Psoas muscle (tissue), 8 donors: Measurements from ENCODE around the gene POLR3A. TPM values are rescaled to one million over a fixed set of nuclear protein-coding genes. Genes with fewer than 3 reads are reported as not detected.

Experiments
- ATAC-seq, 4 donors: fragments of 200-7000 bp; cut with Tn5 transposase; one replicate each; pipeline ENCODE4 v1.9.1; 2020; ENCODE audit warnings: moderate library complexity in 3 of 4, mild to moderate bottlenecking in 2 of 4
- DNase-seq, 2 donors: peaks; one replicate each; pipeline ENCODE4 v3.0.0-alpha.2; 2020
- H3K27ac ChIP-seq: fragments of 200-600 bp; one replicate; pipeline ENCODE4 v1.8.0; 2022
- H3K27me3 ChIP-seq, 3 donors: fragments of 200-600 bp in 1 of 3; one replicate each; pipeline versions ENCODE4 v1.6.1 to v1.8.0; 2013 to 2022; ENCODE audit warnings: low read length in 2 of 3, mild to moderate bottlenecking in 2 of 3, moderate library complexity in 1 of 3; ENCODE audit not compliant: insufficient read depth in 3 of 3
- H3K36me3 ChIP-seq, 2 donors: fragments of 200-600 bp in 1 of 2; one replicate each; pipeline versions ENCODE4 v1.6.1 to v1.8.0; 2013 to 2022; ENCODE audit warnings: low read depth in 1 of 2, mild to moderate bottlenecking in 1 of 2, moderate library complexity in 1 of 2; ENCODE audit not compliant: insufficient read depth in 1 of 2
- H3K4me1 ChIP-seq: fragments of 200-600 bp; one replicate; pipeline ENCODE4 v1.8.0; 2022
- H3K4me3 ChIP-seq: fragments of 200-600 bp; one replicate; pipeline ENCODE4 v1.8.0; 2022; ENCODE audit warnings: mild to moderate bottlenecking
- H3K9me3 ChIP-seq: fragments of 200-600 bp; one replicate; pipeline ENCODE4 v1.8.0; 2022
- CTCF ChIP-seq: fragments of 200-600 bp; IDR thresholded peaks from one replicate; pipeline ENCODE4 v1.8.0; 2022; ENCODE audit warnings: antibody characterized with exemption
- WGBS, 3 donors: extraction: QIAGEN DNeasy Blood & Tissue Kit; methylation state at CpG; one replicate each; pipeline versions ENCODE4 v1.1.6 to v1.1.7; 2013; 5-methylcytosine and 5-hydroxymethylcytosine counted together
- intact Hi-C, 2 donors: fragments of 100-400 bp; cut with DNase I; formaldehyde crosslinking; loops; one replicate each; pipeline versions ENCODE4 v1.11.0 to v1.14.2; 2022
- polyA plus RNA-seq, 3 donors: library from polyadenylated mRNA; stranded (reverse); fragments of 200-250 nt; gene quantifications; one replicate each; pipeline ENCODE4 v1.2.3, GENCODE V29; 2013
- total RNA-seq, 4 donors: library from RNA; stranded (reverse); fragmentation: NEBNext Ultra II Directional in 2 of 4; extraction: Animal tissue kit (Norgen Biotek cat#: 25700) in 2 of 4; gene quantifications; one replicate each; pipeline versions ENCODE4 v1.2.1 to v1.2.4, GENCODE V29; 2021 to 2023
- donor health status: healthy with polysubstance abuse.
- donor health status: DM: no; HTN: no; CAD: no; lungs with moderate emphysema.
- donor health status: Bipolar disorder and iron deficiency.
- donor health status: healthy.
- donor health status: DM: yes; HTN: yes; CAD: no.
- donor health status: DM: no; HTN: no; CAD: no.
- donor health status: DM: no; HTN: no; CAD: no.
- donor health status: DM: yes; HTN: yes; CAD: no.

POLR3A gene
- total and polyA plus RNA-seq, 7 donors: 5.2 to 16.5 (median 12.6) TPM

GRCh38 chr10:77969114-77969513 is 60.2 kb downstream of the POLR3A start:
- H3K27ac ChIP-seq: peak overlapping the region; percentile 46
- ATAC-seq (no peak), DNase-seq (no peak)
- no peaks in the 10 kb centered on the region for H3K36me3 ChIP-seq
- H3K9me3 ChIP-seq: no peaks in the 10 kb centered on the region
- TF ChIP-seq CTCF: no peak
- H3K27me3 ChIP-seq: no peaks in the 10 kb centered on the region
- WGBS, 3 donors: 53 to 71% (median 61%) methylated on average over 4 of the region's 4 CpGs
- no peak overlapping the region for H3K4me3 ChIP-seq
- H3K4me1 ChIP-seq: peaks cover 25% of the 10 kb centered on the region
- intact Hi-C loops: no loop called here

GRCh38 chr10:77967611-77968022 is 61.7 kb downstream of the POLR3A start:
- ATAC-seq (no peak), DNase-seq (no peak)
- Histone ChIP-seq H3K36me3 (no peaks in the 10 kb centered on the region), H3K27ac (no peak overlapping the region), H3K4me1 (peaks cover 17% of the 10 kb centered on the region), H3K4me3 (no peak overlapping the region), H3K9me3 (no peaks in the 10 kb centered on the region), H3K27me3 (no peaks in the 10 kb centered on the region)
- no peak for TF ChIP-seq CTCF
- 41 to 47% (median 46%) methylated on average over 8 of the region's 8 CpGs for WGBS, 3 donors
- intact Hi-C loops: no loop called here

DNA sequence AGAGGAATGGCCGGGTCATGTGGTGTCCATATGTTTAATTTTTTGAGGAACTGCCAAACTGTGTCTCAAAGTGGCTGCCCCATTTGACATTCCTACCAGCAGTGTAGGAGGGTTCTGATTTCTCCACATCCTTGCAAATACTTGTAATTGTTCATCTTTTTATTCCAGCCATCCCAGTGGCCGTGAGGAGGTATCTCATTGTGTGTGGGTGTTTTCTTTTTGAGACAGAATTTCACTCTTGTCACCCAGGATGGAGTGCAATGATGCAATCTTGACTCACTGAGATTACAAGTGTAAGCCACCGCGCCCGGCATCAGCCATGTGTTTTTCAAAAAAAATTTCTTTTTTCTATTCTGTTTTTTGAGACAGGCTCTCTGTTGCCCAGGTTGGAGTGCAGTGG is 64.0 kb downstream of the POLR3A start:
- H3K9me3 ChIP-seq: no peaks in the 10 kb centered on the region
- no peaks in the 10 kb centered on the region for H3K27me3 ChIP-seq
- 86 to 91% (median 88%) methylated on average over 5 of the region's 5 CpGs for WGBS, 3 donors
- H3K4me1 ChIP-seq: no peaks in the 10 kb centered on the region
- H3K4me3 ChIP-seq: no peak overlapping the region
- H3K36me3 ChIP-seq: no peaks in the 10 kb centered on the region
- ATAC-seq (no peak), DNase-seq (no peak)
- intact Hi-C loops: no loop called here
- H3K27ac ChIP-seq: no peak overlapping the region
- TF ChIP-seq CTCF: no peak

GRCh38 chr10:77964811-77965210 is 64.5 kb downstream of the POLR3A start:
- ATAC-seq: no peak
- Histone ChIP-seq H3K27ac (no peak overlapping the region), H3K4me3 (no peak overlapping the region), H3K4me1 (no peaks in the 10 kb centered on the region), H3K27me3 (no peaks in the 10 kb centered on the region), H3K9me3 (no peaks in the 10 kb centered on the region), H3K36me3 (no peaks in the 10 kb centered on the region)
- 81 to 95% (median 93%) methylated on average over 1 of the region's 1 CpG for WGBS, 3 donors
- DNase-seq: no peak
- intact Hi-C loops: no loop called here
- no peak for TF ChIP-seq CTCF

- Histone ChIP-seq H3K36me3 (no peaks in the 10 kb centered on the region), H3K9me3 (no peaks in the 10 kb centered on the region), H3K27ac (no peak overlapping the region), H3K4me1 (no peaks in the 10 kb centered on the region), H3K27me3 (no peaks in the 10 kb centered on the region), H3K4me3 (no peak overlapping the region)
- TF ChIP-seq CTCF: no peak
- DNase-seq (no peak), ATAC-seq (no peak)
- intact Hi-C loops: no loop called here
- WGBS, 3 donors: 96 to 98% (median 96%) methylated on average over 7 of the region's 7 CpGs
These were observed 65.4 kb downstream of the POLR3A start for GRCh38 chr10:77963901-77964300.
